ENCODE data around the gene RPE65.
"Not testable (repeated sequence)": the region's sequence is repeated elsewhere in the genome, so short reads cannot be mapped to it uniquely, and the experiment has no call there.

Gene RPE65

GRCh38 chr1:68421350-68421749 is 28.4 kb downstream of the RPE65 start:
- Histone ChIP-seq H3K4me1 (ENCODE audit: control insufficient read depth, insufficient read depth, low read length) (no peaks in the 10 kb centered on the region), H3K36me3 (ENCODE audit: control insufficient read depth in 2 of 2, insufficient read depth in 2 of 2, low read length in 2 of 2) (no peaks in the 10 kb centered on the region), H3K4me3 (ENCODE audit: low read length in 2 of 2) (no peak overlapping the region), H3K9ac (ENCODE audit: low read length in 2 of 2) (no peak overlapping the region), H3K27ac (ENCODE audit: low read length) (no peak overlapping the region), H3K9me3 (ENCODE audit: control insufficient read depth in 2 of 2, low read length in 2 of 2) (no peaks in the 10 kb centered on the region), H3K27me3 (ENCODE audit: control insufficient read depth in 1 of 2, insufficient read depth in 2 of 2, low read length in 2 of 2) (no peaks in the 10 kb centered on the region)

DNA sequence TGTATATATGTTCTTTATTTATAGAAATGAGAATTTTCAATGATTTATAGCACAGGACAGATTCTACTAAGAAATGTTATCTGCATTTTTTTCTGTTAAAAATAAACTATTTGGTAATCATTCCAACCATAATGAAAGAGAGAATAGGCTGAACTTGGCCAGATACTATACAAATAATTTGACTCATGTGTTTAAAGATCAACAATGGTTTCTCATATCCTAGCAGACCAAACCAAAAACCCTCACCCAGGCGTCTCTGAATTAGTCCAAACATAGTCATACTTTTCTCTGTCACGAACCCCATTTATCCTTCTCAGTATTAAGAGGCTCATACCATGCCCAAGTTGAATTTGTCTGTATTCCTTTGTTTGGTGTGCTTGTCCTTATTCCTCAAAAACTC is 40.3 kb downstream of the RPE65 start:
- Histone ChIP-seq H3K27ac (ENCODE audit: low read length) (no peak overlapping the region), H3K27me3 (ENCODE audit: control insufficient read depth in 1 of 2, insufficient read depth in 2 of 2, low read length in 2 of 2) (no peaks in the 10 kb centered on the region), H3K9ac (ENCODE audit: low read length in 2 of 2) (no peak overlapping the region), H3K4me1 (ENCODE audit: control insufficient read depth, insufficient read depth, low read length) (no peaks in the 10 kb centered on the region), H3K36me3 (ENCODE audit: control insufficient read depth in 2 of 2, insufficient read depth in 2 of 2, low read length in 2 of 2) (no peaks in the 10 kb centered on the region), H3K4me3 (ENCODE audit: low read length in 2 of 2) (no peak overlapping the region), H3K9me3 (ENCODE audit: control insufficient read depth in 2 of 2, low read length in 2 of 2) (no peaks in the 10 kb centered on the region)

DNA sequence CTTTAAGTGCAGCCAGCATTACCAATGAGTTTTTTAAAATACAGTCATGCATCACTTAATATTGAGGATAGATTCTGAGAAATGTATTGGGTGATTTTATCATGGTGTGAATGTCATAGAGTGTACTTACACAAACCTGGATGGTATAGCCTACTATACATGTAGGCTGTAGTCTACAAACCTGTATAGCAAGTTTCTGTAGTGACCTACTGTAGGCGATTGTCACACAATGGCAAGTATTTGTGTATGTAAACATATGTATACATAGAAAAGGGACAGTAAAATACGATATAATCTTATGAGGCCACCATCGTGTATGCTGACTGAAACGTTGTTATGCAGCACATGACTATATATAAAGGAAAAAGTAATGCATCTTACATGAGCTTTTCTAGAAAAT is 48.2 kb downstream of the RPE65 start:
- Histone ChIP-seq H3K4me3 (ENCODE audit: low read length in 2 of 2) (no peak overlapping the region), H3K4me1 (ENCODE audit: control insufficient read depth, insufficient read depth, low read length) (no peaks in the 10 kb centered on the region), H3K9ac (ENCODE audit: low read length in 2 of 2) (no peak overlapping the region), H3K27me3 (ENCODE audit: control insufficient read depth in 1 of 2, insufficient read depth in 2 of 2, low read length in 2 of 2) (no peaks in the 10 kb centered on the region), H3K27ac (ENCODE audit: low read length) (no peak overlapping the region), H3K9me3 (ENCODE audit: control insufficient read depth in 2 of 2, low read length in 2 of 2) (no peaks in the 10 kb centered on the region), H3K36me3 (ENCODE audit: control insufficient read depth in 2 of 2, insufficient read depth in 2 of 2, low read length in 2 of 2) (no peaks in the 10 kb centered on the region)

DNA sequence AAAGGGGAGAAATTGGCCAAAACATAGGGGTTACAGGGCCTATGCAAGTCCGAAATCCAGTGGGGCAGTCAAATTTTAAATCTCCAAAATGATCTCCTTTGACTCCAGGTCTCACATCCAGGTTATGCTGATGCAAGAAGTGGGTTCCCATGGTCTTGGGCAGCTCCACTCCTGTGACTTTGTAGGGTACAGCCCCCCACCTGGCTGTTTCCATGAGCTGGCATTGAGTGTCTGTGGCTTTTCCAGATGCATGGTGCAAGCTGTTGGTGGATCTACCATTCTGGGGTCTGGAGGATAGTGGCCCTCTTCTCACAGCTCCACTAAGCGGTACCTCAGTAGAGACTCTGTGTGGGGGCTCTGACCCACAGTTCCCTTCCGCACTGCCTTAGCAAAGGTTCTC is 54.2 kb downstream of the RPE65 start:
- H3K27me3 ChIP-seq (ENCODE audit: control insufficient read depth in 1 of 2, insufficient read depth in 2 of 2, low read length in 2 of 2); H3K9ac ChIP-seq (ENCODE audit: low read length in 2 of 2); H3K4me3 ChIP-seq (ENCODE audit: low read length in 2 of 2); H3K36me3 ChIP-seq (ENCODE audit: control insufficient read depth in 2 of 2, insufficient read depth in 2 of 2, low read length in 2 of 2); H3K27ac ChIP-seq (ENCODE audit: low read length); H3K4me1 ChIP-seq (ENCODE audit: control insufficient read depth, insufficient read depth, low read length); H3K9me3 ChIP-seq (ENCODE audit: control insufficient read depth in 2 of 2, low read length in 2 of 2): not testable (repeated sequence)

DNA sequence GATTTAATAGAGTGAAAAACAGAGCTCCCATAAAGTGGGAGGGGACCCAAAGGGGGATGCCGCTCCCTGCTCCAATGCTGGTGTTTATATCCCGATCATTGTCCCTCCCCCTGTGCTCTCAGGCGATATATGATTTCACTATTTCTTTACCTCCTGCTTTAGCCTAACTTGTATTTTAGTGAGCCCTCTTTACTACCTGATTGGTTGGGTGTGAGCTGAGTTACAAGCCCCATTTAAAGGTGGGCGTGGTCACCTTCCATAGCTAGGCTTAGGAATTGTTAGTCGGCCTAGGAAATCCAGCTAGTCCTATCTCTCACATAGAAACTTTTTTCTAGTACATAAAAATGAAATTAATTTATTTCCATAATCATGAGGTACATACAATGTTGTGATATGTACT is 57.3 kb downstream of the RPE65 start:
- H3K36me3 ChIP-seq (ENCODE audit: control insufficient read depth in 2 of 2, insufficient read depth in 2 of 2, low read length in 2 of 2); H3K9ac ChIP-seq (ENCODE audit: low read length in 2 of 2); H3K27ac ChIP-seq (ENCODE audit: low read length); H3K4me1 ChIP-seq (ENCODE audit: control insufficient read depth, insufficient read depth, low read length); H3K9me3 ChIP-seq (ENCODE audit: control insufficient read depth in 2 of 2, low read length in 2 of 2); H3K27me3 ChIP-seq (ENCODE audit: control insufficient read depth in 1 of 2, insufficient read depth in 2 of 2, low read length in 2 of 2); H3K4me3 ChIP-seq (ENCODE audit: low read length in 2 of 2): not testable (repeated sequence)

- H3K9ac ChIP-seq (ENCODE audit: low read length in 2 of 2) = not testable (repeated sequence)
Measured at GRCh38 chr1:68385798-68386524, 63.8 kb downstream of the RPE65 start.

DNA sequence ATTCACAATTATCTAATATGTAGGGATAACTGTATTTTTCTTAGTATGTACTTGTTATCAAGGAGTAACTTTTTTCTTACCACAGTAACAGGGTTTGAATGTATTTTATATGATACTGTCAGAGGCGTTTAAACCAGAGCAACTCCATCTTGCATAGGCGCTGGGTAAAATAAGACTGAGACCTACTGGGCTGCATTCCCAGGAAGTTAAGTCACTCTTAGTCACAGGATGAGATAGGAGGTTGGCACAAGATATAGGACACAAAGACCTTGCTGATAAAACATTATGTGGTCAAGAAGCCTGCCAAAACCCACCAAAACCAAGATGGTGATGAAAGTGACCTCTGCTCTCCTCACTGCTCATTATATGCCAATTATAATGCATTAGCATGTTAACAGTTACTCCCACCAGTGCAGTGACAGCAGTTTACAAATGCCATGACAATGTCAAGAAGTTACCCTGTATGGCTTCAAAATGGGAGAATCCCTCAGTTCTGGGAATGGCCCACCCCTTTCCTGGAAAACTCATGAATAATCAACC is 64.8 kb downstream of the RPE65 start:
- Histone ChIP-seq H3K36me3 (ENCODE audit: control insufficient read depth in 2 of 2, insufficient read depth in 2 of 2, low read length in 2 of 2) (no peaks in the 10 kb centered on the region), H3K27ac (ENCODE audit: low read length) (no peak overlapping the region), H3K9me3 (ENCODE audit: control insufficient read depth in 2 of 2, low read length in 2 of 2) (no peaks in the 10 kb centered on the region), H3K4me1 (ENCODE audit: control insufficient read depth, insufficient read depth, low read length) (peaks cover 3% of the 10 kb centered on the region), H3K27me3 (ENCODE audit: control insufficient read depth in 1 of 2, insufficient read depth in 2 of 2, low read length in 2 of 2) (no peaks in the 10 kb centered on the region), H3K4me3 (ENCODE audit: low read length in 2 of 2) (no peak overlapping the region), H3K9ac (ENCODE audit: low read length in 2 of 2) (no peak overlapping the region)

More at GRCh38 chr1:68385798-68386524, 63.8 kb downstream of the RPE65 start:
- not testable (repeated sequence) for H3K27me3 ChIP-seq (ENCODE audit: control insufficient read depth in 1 of 2, insufficient read depth in 2 of 2, low read length in 2 of 2); H3K4me3 ChIP-seq (ENCODE audit: low read length in 2 of 2); H3K9me3 ChIP-seq (ENCODE audit: control insufficient read depth in 2 of 2, low read length in 2 of 2); H3K27ac ChIP-seq (ENCODE audit: low read length); H3K36me3 ChIP-seq (ENCODE audit: control insufficient read depth in 2 of 2, insufficient read depth in 2 of 2, low read length in 2 of 2); H3K4me1 ChIP-seq (ENCODE audit: control insufficient read depth, insufficient read depth, low read length)

DNA sequence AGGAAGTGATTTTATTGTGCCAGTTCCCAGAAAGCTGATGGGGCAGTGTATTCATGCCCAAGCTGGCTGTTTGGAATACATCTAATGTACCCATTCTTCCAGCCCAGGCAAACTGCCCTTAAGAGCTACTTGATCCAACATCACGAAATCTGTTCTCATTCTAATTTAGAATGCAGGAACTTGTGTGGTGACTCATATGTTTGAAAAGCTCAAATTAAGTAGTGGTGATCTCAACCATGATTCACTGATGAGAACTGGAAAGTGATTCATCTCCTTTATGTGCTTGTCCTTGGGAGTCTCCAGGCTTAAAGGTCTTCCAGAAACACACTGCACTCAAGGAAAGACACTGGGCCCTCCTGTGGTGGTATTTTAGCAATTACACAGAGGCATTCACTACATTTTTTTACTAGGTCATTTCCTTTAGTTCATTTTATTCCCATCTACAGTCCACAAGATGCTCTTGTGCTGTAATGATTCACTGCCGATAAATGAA is 65.4 kb downstream of the RPE65 start:
- H3K27me3 ChIP-seq (ENCODE audit: control insufficient read depth in 1 of 2, insufficient read depth in 2 of 2, low read length in 2 of 2) = no peaks in the 10 kb centered on the region
- H3K36me3 ChIP-seq (ENCODE audit: control insufficient read depth in 2 of 2, insufficient read depth in 2 of 2, low read length in 2 of 2) = no peaks in the 10 kb centered on the region
- H3K9ac ChIP-seq (ENCODE audit: low read length in 2 of 2) = no peak overlapping the region
- no peak overlapping the region for H3K4me3 ChIP-seq (ENCODE audit: low read length in 2 of 2)
- no peak overlapping the region for H3K27ac ChIP-seq (ENCODE audit: low read length)
- no peaks in the 10 kb centered on the region for H3K9me3 ChIP-seq (ENCODE audit: control insufficient read depth in 2 of 2, low read length in 2 of 2)
- peaks cover 3% of the 10 kb centered on the region for H3K4me1 ChIP-seq (ENCODE audit: control insufficient read depth, insufficient read depth, low read length)

- H3K4me1 ChIP-seq (ENCODE audit: control insufficient read depth, insufficient read depth, low read length) = peaks cover 3% of the 10 kb centered on the region
- H3K9me3 ChIP-seq (ENCODE audit: control insufficient read depth in 2 of 2, low read length in 2 of 2) = no peaks in the 10 kb centered on the region
- H3K27me3 ChIP-seq (ENCODE audit: control insufficient read depth in 1 of 2, insufficient read depth in 2 of 2, low read length in 2 of 2) = no peaks in the 10 kb centered on the region
- H3K9ac ChIP-seq (ENCODE audit: low read length in 2 of 2) = no peak overlapping the region
- H3K27ac ChIP-seq (ENCODE audit: low read length) = no peak overlapping the region
- H3K4me3 ChIP-seq (ENCODE audit: low read length in 2 of 2) = no peak overlapping the region
- H3K36me3 ChIP-seq (ENCODE audit: control insufficient read depth in 2 of 2, insufficient read depth in 2 of 2, low read length in 2 of 2) = no peaks in the 10 kb centered on the region
Measured at GRCh38 chr1:68383092-68383491, 66.7 kb downstream of the RPE65 start.

DNA sequence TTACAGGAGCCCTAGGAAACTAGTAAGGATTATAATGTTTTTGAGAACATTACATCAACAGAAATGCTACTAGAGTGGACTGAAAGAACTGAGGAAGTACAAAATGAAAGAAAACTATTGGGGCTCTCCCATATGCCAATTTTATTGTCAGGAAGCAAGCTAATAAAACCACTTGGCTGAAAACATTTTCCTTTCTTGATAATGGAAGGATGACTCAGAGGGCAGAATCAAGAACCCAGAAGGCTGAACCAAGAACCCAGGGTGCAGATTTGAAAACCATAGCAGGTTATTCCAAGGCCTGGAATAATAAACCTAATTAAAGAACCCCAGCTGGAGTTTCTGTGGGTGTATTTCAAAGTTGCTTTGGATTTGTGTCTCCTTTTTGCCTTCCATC is 70.7 kb downstream of the RPE65 start:
- Histone ChIP-seq H3K36me3 (ENCODE audit: control insufficient read depth in 2 of 2, insufficient read depth in 2 of 2, low read length in 2 of 2) (no peaks in the 10 kb centered on the region), H3K27ac (ENCODE audit: low read length) (no peak overlapping the region), H3K4me1 (ENCODE audit: control insufficient read depth, insufficient read depth, low read length) (no peaks in the 10 kb centered on the region), H3K27me3 (ENCODE audit: control insufficient read depth in 1 of 2, insufficient read depth in 2 of 2, low read length in 2 of 2) (no peaks in the 10 kb centered on the region), H3K9me3 (ENCODE audit: control insufficient read depth in 2 of 2, low read length in 2 of 2) (no peaks in the 10 kb centered on the region), H3K4me3 (ENCODE audit: low read length in 2 of 2) (no peak overlapping the region), H3K9ac (ENCODE audit: low read length in 2 of 2) (no peak overlapping the region)
